SK-N-SH (cell line): ENCODE measurements around the gene VWC2L. TPM values are rescaled to one million over a fixed set of nuclear protein-coding genes. Genes with fewer than 3 reads are reported as not detected.

ENCODE experiments used
- CTCF ChIA-PET: fragments of 300-600, 350-600 bp; formaldehyde crosslinking; extraction: SDS; loops from one replicate; lab custom pipeline; 2021; lab: Yijun Ruan, JAX
- POLR2A ChIA-PET: fragments of 350-600 bp; sonication (Branson Sonifier 250); formaldehyde crosslinking; extraction: SDS; loops from one replicate; lab custom pipeline; 2020; ENCODE audit warnings: antibody characterized with exemption, inconsistent platforms; lab: Yijun Ruan, JAX
- DNase-seq: peaks from one replicate; pipeline ENCODE4 v3.0.0; 2012
- H2AFZ ChIP-seq: fragments of 200-600 bp; sonication (generic); 2 replicates; pipeline ENCODE4 v1.8.1; 2016; ENCODE audit warnings: antibody characterized with exemption, mild to moderate bottlenecking, low read depth
- H3F3A ChIP-seq: fragments of 200-600 bp; sonication (generic); replicated peaks from 2 replicates; pipeline ENCODE3; 2016; ENCODE audit warnings: antibody characterized with exemption, mild to moderate bottlenecking; ENCODE audit not compliant: insufficient read depth
- H3K27ac ChIP-seq, 2 experiments: fragments of 200-500 bp in 1 of 2; fragments of 200-600 bp in 1 of 2; sonication (Bioruptor generic) in 1 of 2; sonication (generic), shearing (Covaris generic) in 1 of 2; 2 replicates each; pipeline versions ENCODE4 v1.5.1 to v1.6.1; 2014 to 2016; ENCODE audit warnings: low read depth in 2 of 2, inconsistent platforms in 1 of 2, low read length in 1 of 2, mild to moderate bottlenecking in 1 of 2, mixed read lengths in 1 of 2
- H3K27me3 ChIP-seq: fragments of 200-600 bp; sonication (generic), shearing (Covaris generic); 2 replicates; pipeline ENCODE4 v1.6.1; 2016; ENCODE audit warnings: mixed run types; ENCODE audit not compliant: insufficient read depth
- H3K36me3 ChIP-seq, 2 experiments: fragments of 200-500 bp in 1 of 2; fragments of 200-600 bp in 1 of 2; sonication (Bioruptor generic) in 1 of 2; sonication (generic) in 1 of 2; replicated peaks in 1 of 2; 2 replicates each; pipeline versions ENCODE3 to v1.5.1; 2014 to 2016; ENCODE audit warnings: low read length in 1 of 2, mild to moderate bottlenecking in 1 of 2; ENCODE audit not compliant: insufficient read depth in 2 of 2, control insufficient read depth in 1 of 2
- H3K4me1 ChIP-seq, 2 experiments: fragments of 200-500 bp in 1 of 2; fragments of 200-600 bp in 1 of 2; sonication (Bioruptor generic) in 1 of 2; sonication (generic), shearing (Covaris generic) in 1 of 2; 2 replicates each; pipeline versions ENCODE4 v1.5.1 to v1.6.1; 2014 to 2016; ENCODE audit warnings: low read depth in 1 of 2, low read length in 1 of 2, mixed run types in 1 of 2; ENCODE audit not compliant: insufficient read depth in 2 of 2, control insufficient read depth in 1 of 2
- H3K4me2 ChIP-seq: fragments of 200-600 bp; sonication (generic), shearing (Covaris generic); 2 replicates; pipeline ENCODE4 v1.6.1; 2017; ENCODE audit warnings: mixed run types
- H3K4me3 ChIP-seq, 2 experiments: fragments of 200-500 bp in 1 of 2; fragments of 200-600 bp in 1 of 2; sonication (Bioruptor generic) in 1 of 2; sonication (generic), shearing (Covaris generic) in 1 of 2; 2 replicates each; pipeline versions ENCODE4 v1.5.1 to v1.8.1; 2014 to 2016; ENCODE audit warnings: low read depth in 2 of 2, inconsistent platforms in 1 of 2, low read length in 1 of 2, mild to moderate bottlenecking in 1 of 2, mixed read lengths in 1 of 2, moderate library complexity in 1 of 2
- H3K79me2 ChIP-seq: fragments of 200-600 bp; sonication (generic); 2 replicates; pipeline ENCODE4 v1.8.1; 2017; ENCODE audit warnings: mild to moderate bottlenecking; ENCODE audit not compliant: insufficient read depth
- H3K9ac ChIP-seq: fragments of 200-600 bp; sonication (generic); 2 replicates; pipeline ENCODE4 v1.6.1; 2017; ENCODE audit warnings: mixed run types
- H3K9me2 ChIP-seq: fragments of 200-600 bp; sonication (generic); 2 replicates; pipeline ENCODE4 v1.6.1; 2017; ENCODE audit warnings: mixed run types
- H3K9me3 ChIP-seq: fragments of 200-600 bp; sonication (generic); 2 replicates; pipeline ENCODE4 v1.6.1; 2017; ENCODE audit warnings: mixed run types, mild to moderate bottlenecking, moderate library complexity
- H4K20me1 ChIP-seq: fragments of 200-600 bp; sonication (generic); 2 replicates; pipeline ENCODE4 v1.6.1; 2017; ENCODE audit warnings: mild to moderate bottlenecking, mixed run types; ENCODE audit not compliant: insufficient read depth
- CHD2 ChIP-seq: fragments of 150-350 bp; IDR thresholded peaks from 2 replicates; pipeline ENCODE4 v1.6.1; 2018; ENCODE audit warnings: low read length; ENCODE audit not compliant: partially characterized antibody
- EP300 ChIP-seq, 2 experiments: IDR thresholded peaks; 2 replicates each; pipeline versions ENCODE4 v1.4.0 to v1.6.1; 2012; ENCODE audit warnings: borderline replicate concordance in 1 of 2, low read depth in 1 of 2, low read length in 1 of 2
- EZH2phosphoT487 ChIP-seq: fragments of 200-600 bp; sonication (generic); IDR thresholded peaks from 2 replicates; pipeline ENCODE4 v1.6.1; 2017; ENCODE audit warnings: low read depth, mixed run types, mild to moderate bottlenecking, antibody characterized with exemption, moderate library complexity, borderline replicate concordance
- FOXM1 ChIP-seq: IDR thresholded peaks from 2 replicates; pipeline ENCODE4 v1.4.0; 2012; ENCODE audit warnings: low read depth, mild to moderate bottlenecking
- GATA2 ChIP-seq: sonication (generic); formaldehyde crosslinking; IDR thresholded peaks from 2 replicates; pipeline ENCODE4 v1.5.0; 2020; ENCODE audit warnings: mild to moderate bottlenecking, missing genetic modification reagents
- JUND ChIP-seq: IDR thresholded peaks from 2 replicates; pipeline ENCODE4 v1.4.0; 2012
- MEF2A ChIP-seq: IDR thresholded peaks from 2 replicates; pipeline ENCODE4 v1.4.0; 2012; ENCODE audit warnings: low read depth, borderline replicate concordance
- NFIC ChIP-seq: IDR thresholded peaks from 2 replicates; pipeline ENCODE4 v1.4.0; 2012; ENCODE audit warnings: borderline replicate concordance
- RCOR1 ChIP-seq: fragments of 150-350 bp; IDR thresholded peaks from 2 replicates; pipeline ENCODE4 v1.6.1; 2017; ENCODE audit warnings: antibody characterized with exemption, low read length
- REST ChIP-seq: IDR thresholded peaks from 2 replicates; pipeline ENCODE4 v1.6.1; 2012; ENCODE audit warnings: mild to moderate bottlenecking, low read depth, low read length, moderate library complexity
- RFX5 ChIP-seq: IDR thresholded peaks from 2 replicates; pipeline ENCODE4 v1.6.1; 2012; ENCODE audit warnings: mild to moderate bottlenecking, improper control_type of control experiment, low read length
- RXRA ChIP-seq: IDR thresholded peaks from 2 replicates; pipeline ENCODE4 v1.4.0; 2012; ENCODE audit warnings: low read depth, mild to moderate bottlenecking, borderline replicate concordance
- SIN3A ChIP-seq: IDR thresholded peaks from 2 replicates; pipeline ENCODE4 v1.6.1; 2012; ENCODE audit warnings: low read depth, mild to moderate bottlenecking, low read length, moderate library complexity, borderline replicate concordance
- SMC3 ChIP-seq: IDR thresholded peaks from 2 replicates; pipeline ENCODE4 v1.6.1; 2012; ENCODE audit warnings: low read depth, low read length, improper control_type of control experiment
- TCF12 ChIP-seq: IDR thresholded peaks from 2 replicates; pipeline ENCODE4 v1.4.0; 2012
- TEAD4 ChIP-seq: IDR thresholded peaks from 2 replicates; pipeline ENCODE4 v1.4.0; 2012; ENCODE audit warnings: mild to moderate bottlenecking, borderline replicate concordance; ENCODE audit not compliant: insufficient read depth
- YY1 ChIP-seq: IDR thresholded peaks from 2 replicates; pipeline ENCODE4 v1.4.0; 2012; ENCODE audit warnings: low read depth, mild to moderate bottlenecking
- WGBS: methylation state at CpG from one replicate; pipeline ENCODE4 v1.1.6; 2017; ENCODE audit warnings: low lambda C conversion rate; 5-methylcytosine and 5-hydroxymethylcytosine counted together
- polyA plus RNA-seq, 3 experiments: library from polyadenylated mRNA; depleted of rRNA; stranded (reverse); fragments of >200 nt; gene quantifications; 2 replicates each; pipeline ENCODE4 v1.2.3, GENCODE V29; 2012
- TF ChIP-seq, protein P1 (sequence below): fragments of 150-350 bp; IDR thresholded peaks from 2 replicates; pipeline ENCODE4 v1.6.1; 2016; ENCODE audit warnings: mild to moderate bottlenecking, low read depth, low read length
- TF ChIP-seq, protein P2 (sequence below): IDR thresholded peaks from 2 replicates; pipeline ENCODE4 v1.4.0; 2012; ENCODE audit warnings: low read depth

VWC2L gene
- polyA plus RNA-seq, 1 of the 3 experiments (the other 2 are of a cell fraction), result not detected

DNA sequence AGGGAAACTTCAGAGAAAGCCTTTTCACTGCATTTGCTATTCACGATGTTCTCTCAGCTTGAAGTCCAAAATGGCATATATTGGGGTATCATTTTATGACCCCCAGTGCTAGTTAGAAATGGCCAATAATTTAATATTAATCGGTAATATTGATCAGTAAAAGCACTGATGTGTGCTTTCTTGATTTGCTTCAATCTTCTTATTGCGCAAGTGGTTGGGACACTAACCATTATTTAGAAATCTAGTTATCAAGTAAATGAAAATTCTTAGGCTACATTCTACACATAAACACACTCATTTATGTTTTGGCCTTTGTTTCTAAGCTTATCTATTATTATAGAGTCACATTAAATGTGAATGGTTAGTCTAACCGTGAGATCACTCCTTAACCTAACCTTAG, 49.7 kb upstream of the VWC2L start:
- Histone ChIP-seq H3K4me1 (no peaks in the 10 kb centered on the region), H3K36me3 (no peaks in the 10 kb centered on the region), H4K20me1 (no peaks in the 10 kb centered on the region), H3K9me3 (no peaks in the 10 kb centered on the region), H3K4me3 (no peak overlapping the region), H3F3A (no peaks in the 10 kb centered on the region), H3K79me2 (no peaks in the 10 kb centered on the region), H3K9me2 (no peaks in the 10 kb centered on the region), H3K27me3 (no peaks in the 10 kb centered on the region), H3K27ac (no peak overlapping the region), H3K9ac (no peak overlapping the region), H3K4me2 (no peak overlapping the region), H2AFZ (no peak overlapping the region)
- WGBS, result 58% methylated on average over 4 of the region's 4 CpGs
- POLR2A ChIA-PET, result no interaction called here
- DNase-seq, result no peak
- CTCF ChIA-PET, result interaction anchor here (1.8 kb wide), 1 partner anchor 13 kb away, joined by 6 read pairs; no protein-coding TSS in a partner anchor
- TF ChIP-seq SMC3 (no peak), RCOR1 (no peak), NFIC (no peak), EP300 (IDR thresholded peaks at IDR 0.05; ENCODE audit: borderline replicate concordance in 1 of 2, low read depth in 1 of 2, low read length in 1 of 2) (no peak), RFX5 (no peak), GATA2 (CRISPR knock-in tag) (no peak), MEF2A (no peak), CHD2 (no peak), RXRA (no peak), JUND (no peak), YY1 (no peak), EZH2phosphoT487 (no peak), TCF12 (no peak), TEAD4 (no peak), FOXM1 (no peak)
- TF ChIP-seq, protein P1, sequence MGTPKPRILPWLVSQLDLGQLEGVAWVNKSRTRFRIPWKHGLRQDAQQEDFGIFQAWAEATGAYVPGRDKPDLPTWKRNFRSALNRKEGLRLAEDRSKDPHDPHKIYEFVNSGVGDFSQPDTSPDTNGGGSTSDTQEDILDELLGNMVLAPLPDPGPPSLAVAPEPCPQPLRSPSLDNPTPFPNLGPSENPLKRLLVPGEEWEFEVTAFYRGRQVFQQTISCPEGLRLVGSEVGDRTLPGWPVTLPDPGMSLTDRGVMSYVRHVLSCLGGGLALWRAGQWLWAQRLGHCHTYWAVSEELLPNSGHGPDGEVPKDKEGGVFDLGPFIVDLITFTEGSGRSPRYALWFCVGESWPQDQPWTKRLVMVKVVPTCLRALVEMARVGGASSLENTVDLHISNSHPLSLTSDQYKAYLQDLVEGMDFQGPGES, result no peak

DNA sequence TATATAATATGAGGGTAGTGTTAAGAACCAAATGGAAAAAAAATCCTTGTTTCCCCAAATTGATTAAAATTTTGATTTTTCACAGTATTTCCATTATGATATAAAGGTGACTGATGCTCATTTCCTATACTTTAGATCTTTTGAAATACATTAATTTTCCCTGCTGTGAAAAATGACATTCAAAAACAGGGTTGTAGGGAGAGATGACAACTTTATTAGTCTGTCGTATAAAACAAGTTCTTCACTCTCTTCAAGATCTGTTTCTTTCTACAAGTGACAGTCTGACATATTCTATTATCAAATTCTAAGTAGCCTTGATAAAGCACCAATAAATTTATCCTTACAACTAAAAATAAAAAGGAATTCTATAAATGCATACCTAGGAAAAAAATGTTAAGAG, 45.3 kb upstream of the VWC2L start:
- Histone ChIP-seq H3K4me2 (no peak overlapping the region), H3K36me3 (no peaks in the 10 kb centered on the region), H3K4me1 (no peaks in the 10 kb centered on the region), H3K4me3 (no peak overlapping the region), H3K27ac (no peak overlapping the region), H3K9me2 (no peaks in the 10 kb centered on the region), H3K9me3 (no peaks in the 10 kb centered on the region), H3K79me2 (no peaks in the 10 kb centered on the region), H3K27me3 (no peaks in the 10 kb centered on the region), H2AFZ (no peak overlapping the region), H3F3A (no peaks in the 10 kb centered on the region), H4K20me1 (no peaks in the 10 kb centered on the region), H3K9ac (no peak overlapping the region)
- WGBS, result 88% methylated on average over 1 of the region's 1 CpG
- ChIA-PET POLR2A (no interaction called here), CTCF (no interaction called here)
- no peak for TF ChIP-seq REST
- TF ChIP-seq TEAD4, result no peak
- TF ChIP-seq SIN3A, result no peak
- TF ChIP-seq, protein P2, sequence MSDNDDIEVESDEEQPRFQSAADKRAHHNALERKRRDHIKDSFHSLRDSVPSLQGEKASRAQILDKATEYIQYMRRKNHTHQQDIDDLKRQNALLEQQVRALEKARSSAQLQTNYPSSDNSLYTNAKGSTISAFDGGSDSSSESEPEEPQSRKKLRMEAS, result no peak
- no peak for TF ChIP-seq CHD2
- DNase-seq, result no peak
